GM12878 (cell line): Measurements from ENCODE around the gene POU2F1. TPM values are rescaled to one million over a fixed set of nuclear protein-coding genes. Genes with fewer than 3 reads are reported as not detected.

Experiments
- ATAC-seq: fragments of 200-7000 bp; cut with Tn5 transposase; 3 replicates; pipeline ENCODE4 v1.9.1; 2020; ENCODE audit warnings: mild to moderate bottlenecking, moderate library complexity
- BruUV-seq: library from RNA; stranded (reverse); fragments of 400-500 nt; replicated peaks from 2 replicates; lab custom pipeline; 2021; lab: Mats Ljungman, UMichigan
- CTCF ChIA-PET: fragments of 300-600 bp; sonication (Branson Sonifier 250); formaldehyde crosslinking; extraction: SDS; loops from one replicate; lab custom pipeline; 2021; ENCODE audit warnings: inconsistent platforms; lab: Yijun Ruan, JAX
- POLR2A ChIA-PET: fragments of 350-600 bp; formaldehyde crosslinking; extraction: SDS; loops from one replicate; lab custom pipeline; 2021; ENCODE audit warnings: inconsistent platforms; lab: Charles Lee
- RAD21 ChIA-PET: fragments of 300-600 bp; sonication (Branson Sonifier 250); formaldehyde crosslinking; loops from one replicate; lab custom pipeline; 2023; ENCODE audit warnings: antibody characterized with exemption; ENCODE audit not compliant: unreplicated experiment; lab: Charles Lee
- SMC1A ChIA-PET: fragments of 300-600 bp; sonication (Branson Sonifier 250); formaldehyde crosslinking; loops from one replicate; lab custom pipeline; 2023; ENCODE audit not compliant: unreplicated experiment, uncharacterized antibody; lab: Charles Lee
- DNase-seq: peaks from one replicate; pipeline ENCODE4 v3.0.0-alpha.2; 2011; ENCODE audit warnings: low read depth, low spot score
- FAIRE-seq: peaks from 3 replicates; lab custom pipeline; 2011; peaks lifted over from hg19 to GRCh38; lab: Jason Lieb, UNC
- H2AFZ ChIP-seq: 2 replicates; pipeline ENCODE4 v1.6.0; 2011; ENCODE audit warnings: low read depth, low read length, control low read depth; ENCODE audit not compliant: control insufficient read depth
- H3K27ac ChIP-seq: 2 replicates; pipeline ENCODE4 v1.5.1; 2011; ENCODE audit warnings: control low read depth; ENCODE audit not compliant: control insufficient read depth, insufficient read depth
- H3K27me3 ChIP-seq, 2 experiments: replicated peaks in 1 of 2; 2 replicates each; pipeline versions ENCODE4 v1.6.0 to v1.6.1; 2011; ENCODE audit warnings: low read length in 1 of 2; ENCODE audit not compliant: control insufficient read depth in 2 of 2, insufficient read depth in 2 of 2
- H3K36me3 ChIP-seq, 2 experiments: 2 replicates each; pipeline ENCODE4 v1.5.1; 2011; ENCODE audit warnings: low read length in 1 of 2; ENCODE audit not compliant: control insufficient read depth in 2 of 2, insufficient read depth in 2 of 2
- H3K4me1 ChIP-seq: 2 replicates; pipeline ENCODE4 v1.6.1; 2011; ENCODE audit warnings: mild to moderate bottlenecking, low read length, moderate library complexity, mixed read lengths; ENCODE audit not compliant: control insufficient read depth, insufficient read depth
- H3K4me2 ChIP-seq: 2 replicates; pipeline ENCODE4 v1.6.0; 2011; ENCODE audit warnings: control low read depth; ENCODE audit not compliant: control insufficient read depth, insufficient read depth
- H3K4me3 ChIP-seq: fragments of 200-600 bp; sonication (generic); 2 replicates; pipeline ENCODE4 v1.5.1; 2016
- H3K79me2 ChIP-seq: 2 replicates; pipeline ENCODE4 v1.6.0; 2011; ENCODE audit warnings: low read length; ENCODE audit not compliant: control insufficient read depth, insufficient read depth
- H3K9ac ChIP-seq: 2 replicates; pipeline ENCODE4 v1.8.0; 2011; ENCODE audit warnings: low read length, control low read depth, mixed read lengths; ENCODE audit not compliant: control insufficient read depth, insufficient read depth
- H3K9me3 ChIP-seq: replicated peaks from 3 replicates; pipeline ENCODE4 v1.5.1; 2011; ENCODE audit warnings: mild to moderate bottlenecking, low read length; ENCODE audit not compliant: control insufficient read depth, insufficient read depth
- H4K20me1 ChIP-seq: 2 replicates; pipeline ENCODE4 v1.6.0; 2011; ENCODE audit not compliant: control insufficient read depth, insufficient read depth
- DPF2 ChIP-seq: fragments of 450-650 bp; IDR thresholded peaks from 2 replicates; pipeline ENCODE4 v1.6.1; 2017; ENCODE audit warnings: mild to moderate bottlenecking
- EP300 ChIP-seq, 2 experiments: fragments of 150-350 bp in 1 of 2; IDR thresholded peaks; 2 replicates each; pipeline ENCODE4 v1.6.1; 2011 to 2012; ENCODE audit warnings: low read depth in 2 of 2, low read length in 2 of 2, borderline replicate concordance in 1 of 2, improper control_type of control experiment in 1 of 2, inconsistent platforms in 1 of 2; ENCODE audit not compliant: control insufficient read depth in 1 of 2
- HDAC2 ChIP-seq: fragments of 200-600 bp; sonication (generic); IDR thresholded peaks from 2 replicates; pipeline ENCODE4 v1.6.1; 2017
- SMARCA5 ChIP-seq: fragments of 450-650 bp; IDR thresholded peaks from 2 replicates; pipeline ENCODE4 v1.6.1; 2017; ENCODE audit warnings: mild to moderate bottlenecking
- ZSCAN29 ChIP-seq: fragments of 450-650 bp; IDR thresholded peaks from 2 replicates; pipeline ENCODE4 v1.6.1; 2017; ENCODE audit warnings: mild to moderate bottlenecking, moderate library complexity
- WGBS: methylation state at CpG from one replicate; pipeline ENCODE4 v1.1.6; 2016; ENCODE audit warnings: low lambda C conversion rate; ENCODE audit not compliant: insufficient replicate concordance, insufficient coverage; ENCODE audit errors: missing lambda C conversion rate; 5-methylcytosine and 5-hydroxymethylcytosine counted together
- in situ Hi-C: fragments of 300-500 bp; cut with MboI; formaldehyde crosslinking; loops from 9 replicates; pipeline ENCODE4 v1.14.3; 2018; ENCODE audit warnings: mixed read lengths
- intact Hi-C: fragments of 100-400 bp; cut with micrococcal nuclease; formaldehyde crosslinking; loops from one replicate; pipeline ENCODE4 v1.14.2; 2022; ENCODE audit not compliant: unreplicated experiment
- polyA plus RNA-seq, 11 experiments: library from polyadenylated mRNA; depleted of rRNA in 4 of 11; unstranded in 6 of 11; stranded (reverse) in 5 of 11; fragments of >200 nt; fragmentation: Nextera tagmentation in 4 of 11; fragmentation: Illumina TruSeq in 1 of 11; extraction: Ambion mirVana in 4 of 11; extraction: Trizol in 1 of 11; gene quantifications; 1 replicate in 1 of 11; 2 replicates in 10 of 11; pipeline versions ENCODE4 v1.2.1 to v1.2.3, GENCODE V29; 2011 to 2016; ENCODE audit warnings: inconsistent platforms in 2 of 11, missing spikeins in 2 of 11, low read depth in 1 of 11
- total RNA-seq, 4 experiments: library from RNA; depleted of rRNA in 3 of 4; stranded (reverse); fragments of >200 nt in 3 of 4; fragmentation: Illumina TruSeq in 1 of 4; extraction: Trizol in 1 of 4; gene quantifications; 2 replicates each; pipeline versions ENCODE4 v1.2.1 to v1.2.3, GENCODE V29; 2013 to 2021
- TF ChIP-seq, protein P1 (sequence below): fragments of 450-650 bp; formaldehyde crosslinking; IDR thresholded peaks from 2 replicates; pipeline ENCODE4 v1.5.0; 2022; ENCODE audit warnings: mild to moderate bottlenecking, missing genetic modification characterization
- TF ChIP-seq, protein P2 (sequence below): fragments of 450-650 bp; IDR thresholded peaks from 2 replicates; pipeline ENCODE4 v1.6.1; 2016; ENCODE audit warnings: mild to moderate bottlenecking, moderate library complexity, borderline replicate concordance
- TF ChIP-seq, protein P3 (sequence below): IDR thresholded peaks from 2 replicates; pipeline ENCODE4 v1.6.1; 2012; ENCODE audit warnings: low read length, inconsistent platforms

Gene POU2F1
- total and polyA plus RNA-seq, 10 of the 15 experiments (the other 5 are each of a cell fraction or from before 2014, with no cell fraction given), result 2.5 to 21.7 (median 12.5) TPM

DNA sequence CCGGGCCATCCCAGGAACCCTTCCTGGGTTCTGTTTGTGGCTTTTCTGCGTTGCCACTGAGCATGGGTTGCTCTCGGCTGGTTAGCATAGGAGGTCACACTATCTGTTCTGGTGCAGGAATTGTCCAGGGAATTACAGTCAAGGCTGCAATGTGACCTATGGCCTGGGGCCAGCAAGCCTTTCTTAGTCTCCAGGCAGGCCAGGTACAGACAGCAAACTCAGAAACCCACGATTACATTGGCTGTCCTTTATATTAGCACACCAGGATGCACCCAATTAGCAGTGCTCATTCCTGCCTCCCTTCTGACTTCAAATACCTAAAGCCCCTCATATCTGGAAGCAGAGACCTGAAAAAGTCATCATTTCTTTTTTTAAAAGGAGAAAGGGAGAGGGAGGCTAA is 242.4 kb downstream of the POU2F1 start:
- Histone ChIP-seq H3K27me3 (no peaks in the 10 kb centered on the region), H3K36me3 (no peaks in the 10 kb centered on the region), H3K27ac (no peak overlapping the region), H3K9ac (no peak overlapping the region), H3K4me2 (no peak overlapping the region), H3K4me3 (no peak overlapping the region), H3K4me1 (no peaks in the 10 kb centered on the region), H2AFZ (no peak overlapping the region), H3K79me2 (no peaks in the 10 kb centered on the region), H3K9me3 (no peaks in the 10 kb centered on the region), H4K20me1 (no peaks in the 10 kb centered on the region)
- ATAC-seq (no peak), DNase-seq (no peak), FAIRE-seq (no peak)
- SMC1A ChIA-PET, result no interaction called here
- CTCF ChIA-PET, result no interaction called here
- in situ Hi-C loops (no loop called here), intact Hi-C loops (no loop called here)
- WGBS, result 10% methylated on average over 4 of the region's 4 CpGs
- POLR2A ChIA-PET, result no interaction called here
- TF ChIP-seq, protein P1, sequence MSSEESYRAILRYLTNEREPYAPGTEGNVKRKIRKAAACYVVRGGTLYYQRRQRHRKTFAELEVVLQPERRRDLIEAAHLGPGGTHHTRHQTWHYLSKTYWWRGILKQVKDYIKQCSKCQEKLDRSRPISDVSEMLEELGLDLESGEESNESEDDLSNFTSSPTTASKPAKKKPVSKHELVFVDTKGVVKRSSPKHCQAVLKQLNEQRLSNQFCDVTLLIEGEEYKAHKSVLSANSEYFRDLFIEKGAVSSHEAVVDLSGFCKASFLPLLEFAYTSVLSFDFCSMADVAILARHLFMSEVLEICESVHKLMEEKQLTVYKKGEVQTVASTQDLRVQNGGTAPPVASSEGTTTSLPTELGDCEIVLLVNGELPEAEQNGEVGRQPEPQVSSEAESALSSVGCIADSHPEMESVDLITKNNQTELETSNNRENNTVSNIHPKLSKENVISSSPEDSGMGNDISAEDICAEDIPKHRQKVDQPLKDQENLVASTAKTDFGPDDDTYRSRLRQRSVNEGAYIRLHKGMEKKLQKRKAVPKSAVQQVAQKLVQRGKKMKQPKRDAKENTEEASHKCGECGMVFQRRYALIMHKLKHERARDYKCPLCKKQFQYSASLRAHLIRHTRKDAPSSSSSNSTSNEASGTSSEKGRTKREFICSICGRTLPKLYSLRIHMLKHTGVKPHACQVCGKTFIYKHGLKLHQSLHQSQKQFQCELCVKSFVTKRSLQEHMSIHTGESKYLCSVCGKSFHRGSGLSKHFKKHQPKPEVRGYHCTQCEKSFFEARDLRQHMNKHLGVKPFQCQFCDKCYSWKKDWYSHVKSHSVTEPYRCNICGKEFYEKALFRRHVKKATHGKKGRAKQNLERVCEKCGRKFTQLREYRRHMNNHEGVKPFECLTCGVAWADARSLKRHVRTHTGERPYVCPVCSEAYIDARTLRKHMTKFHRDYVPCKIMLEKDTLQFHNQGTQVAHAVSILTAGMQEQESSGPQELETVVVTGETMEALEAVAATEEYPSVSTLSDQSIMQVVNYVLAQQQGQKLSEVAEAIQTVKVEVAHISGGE, result no peak
- TF ChIP-seq, protein P2, sequence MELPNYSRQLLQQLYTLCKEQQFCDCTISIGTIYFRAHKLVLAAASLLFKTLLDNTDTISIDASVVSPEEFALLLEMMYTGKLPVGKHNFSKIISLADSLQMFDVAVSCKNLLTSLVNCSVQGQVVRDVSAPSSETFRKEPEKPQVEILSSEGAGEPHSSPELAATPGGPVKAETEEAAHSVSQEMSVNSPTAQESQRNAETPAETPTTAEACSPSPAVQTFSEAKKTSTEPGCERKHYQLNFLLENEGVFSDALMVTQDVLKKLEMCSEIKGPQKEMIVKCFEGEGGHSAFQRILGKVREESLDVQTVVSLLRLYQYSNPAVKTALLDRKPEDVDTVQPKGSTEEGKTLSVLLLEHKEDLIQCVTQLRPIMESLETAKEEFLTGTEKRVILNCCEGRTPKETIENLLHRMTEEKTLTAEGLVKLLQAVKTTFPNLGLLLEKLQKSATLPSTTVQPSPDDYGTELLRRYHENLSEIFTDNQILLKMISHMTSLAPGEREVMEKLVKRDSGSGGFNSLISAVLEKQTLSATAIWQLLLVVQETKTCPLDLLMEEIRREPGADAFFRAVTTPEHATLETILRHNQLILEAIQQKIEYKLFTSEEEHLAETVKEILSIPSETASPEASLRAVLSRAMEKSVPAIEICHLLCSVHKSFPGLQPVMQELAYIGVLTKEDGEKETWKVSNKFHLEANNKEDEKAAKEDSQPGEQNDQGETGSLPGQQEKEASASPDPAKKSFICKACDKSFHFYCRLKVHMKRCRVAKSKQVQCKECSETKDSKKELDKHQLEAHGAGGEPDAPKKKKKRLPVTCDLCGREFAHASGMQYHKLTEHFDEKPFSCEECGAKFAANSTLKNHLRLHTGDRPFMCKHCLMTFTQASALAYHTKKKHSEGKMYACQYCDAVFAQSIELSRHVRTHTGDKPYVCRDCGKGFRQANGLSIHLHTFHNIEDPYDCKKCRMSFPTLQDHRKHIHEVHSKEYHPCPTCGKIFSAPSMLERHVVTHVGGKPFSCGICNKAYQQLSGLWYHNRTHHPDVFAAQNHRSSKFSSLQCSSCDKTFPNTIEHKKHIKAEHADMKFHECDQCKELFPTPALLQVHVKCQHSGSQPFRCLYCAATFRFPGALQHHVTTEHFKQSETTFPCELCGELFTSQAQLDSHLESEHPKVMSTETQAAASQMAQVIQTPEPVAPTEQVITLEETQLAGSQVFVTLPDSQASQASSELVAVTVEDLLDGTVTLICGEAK, result no peak
- TF ChIP-seq, protein P3, sequence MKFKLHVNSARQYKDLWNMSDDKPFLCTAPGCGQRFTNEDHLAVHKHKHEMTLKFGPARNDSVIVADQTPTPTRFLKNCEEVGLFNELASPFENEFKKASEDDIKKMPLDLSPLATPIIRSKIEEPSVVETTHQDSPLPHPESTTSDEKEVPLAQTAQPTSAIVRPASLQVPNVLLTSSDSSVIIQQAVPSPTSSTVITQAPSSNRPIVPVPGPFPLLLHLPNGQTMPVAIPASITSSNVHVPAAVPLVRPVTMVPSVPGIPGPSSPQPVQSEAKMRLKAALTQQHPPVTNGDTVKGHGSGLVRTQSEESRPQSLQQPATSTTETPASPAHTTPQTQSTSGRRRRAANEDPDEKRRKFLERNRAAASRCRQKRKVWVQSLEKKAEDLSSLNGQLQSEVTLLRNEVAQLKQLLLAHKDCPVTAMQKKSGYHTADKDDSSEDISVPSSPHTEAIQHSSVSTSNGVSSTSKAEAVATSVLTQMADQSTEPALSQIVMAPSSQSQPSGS, result no peak
- TF ChIP-seq DPF2, result no peak
- no peak for TF ChIP-seq ZSCAN29
- no peak for TF ChIP-seq SMARCA5
- TF ChIP-seq EP300 (IDR thresholded peaks at IDR 0.05; ENCODE audit: borderline replicate concordance in 1 of 2, control insufficient read depth in 1 of 2, low read depth in 2 of 2, low read length in 2 of 2), result no peak
- no peak for TF ChIP-seq HDAC2
- BruUV-seq, result no TSS peak
- RAD21 ChIA-PET, result no interaction called here
